Activated naive CD8-positive, alpha-beta T cell treated with anti-CD3 and anti-CD28 coated beads, Interleukin-2, amount 50 U/mL, for 16 hours (primary cell): ENCODE data around the gene E4F1.
"Not testable (repeated sequence)": the region's sequence is repeated elsewhere in the genome, so short reads cannot be mapped to it uniquely, and the experiment has no call there.

Source experiments
- DNase-seq: peaks from one replicate; pipeline ENCODE4 v3.0.0-alpha.2; 2020; ENCODE audit warnings: low read depth, low spot score

E4F1 gene

GRCh38 chr16:2231016-2231931 lies 7.9 kb downstream of the E4F1 start:
- DNase-seq, result no peak

- no peak for DNase-seq
These were observed 9.0 kb downstream of the E4F1 start for GRCh38 chr16:2232094-2232990.

GRCh38 chr16:2233046-2233775 lies 9.8 kb downstream of the E4F1 start:
- no peak for DNase-seq

GRCh38 chr16:2233872-2234812 lies 10.8 kb downstream of the E4F1 start:
- no peak for DNase-seq

GRCh38 chr16:2234813-2235170 lies 11.4 kb downstream of the E4F1 start:
- DNase-seq, result no peak

GRCh38 chr16:2235234-2235651 lies 11.9 kb downstream of the E4F1 start:
- DNase-seq, result no peak

GRCh38 chr16:2235695-2236336 lies 12.4 kb downstream of the E4F1 start:
- DNase-seq, result no peak

- DNase-seq, result no peak
These were observed 13.1 kb downstream of the E4F1 start, which contains the start of gene DNASE1L2 for GRCh38 chr16:2236337-2237101. DNASE1L2 (plus strand) TSS chr16:2236444; CDS start chr16:2236817, 373 bp downstream.

- no peak for DNase-seq
These were observed 13.7 kb downstream of the E4F1 start for GRCh38 chr16:2237102-2237482.

- no peak for DNase-seq
These were observed 14.2 kb downstream of the E4F1 start for GRCh38 chr16:2237493-2238149.

- no peak for DNase-seq
These were observed 14.9 kb downstream of the E4F1 start for GRCh38 chr16:2238150-2238837.

GRCh38 chr16:2238838-2239675 lies 15.7 kb downstream of the E4F1 start:
- DNase-seq, result no peak

GRCh38 chr16:2240331-2240730 lies 16.9 kb downstream of the E4F1 start:
- DNase-seq, result not testable (repeated sequence)

GRCh38 chr16:2242598-2242997 lies 19.2 kb downstream of the E4F1 start:
- DNase-seq, result no peak

GRCh38 chr16:2243031-2243528 lies 19.7 kb downstream of the E4F1 start:
- no peak for DNase-seq

- no peak for DNase-seq
These were observed 20.4 kb downstream of the E4F1 start for GRCh38 chr16:2243781-2244180.

GRCh38 chr16:2244301-2244700 lies 20.9 kb downstream of the E4F1 start:
- no peak for DNase-seq
